ENCODE results near the gene CLGN.

The CLGN gene

DNA sequence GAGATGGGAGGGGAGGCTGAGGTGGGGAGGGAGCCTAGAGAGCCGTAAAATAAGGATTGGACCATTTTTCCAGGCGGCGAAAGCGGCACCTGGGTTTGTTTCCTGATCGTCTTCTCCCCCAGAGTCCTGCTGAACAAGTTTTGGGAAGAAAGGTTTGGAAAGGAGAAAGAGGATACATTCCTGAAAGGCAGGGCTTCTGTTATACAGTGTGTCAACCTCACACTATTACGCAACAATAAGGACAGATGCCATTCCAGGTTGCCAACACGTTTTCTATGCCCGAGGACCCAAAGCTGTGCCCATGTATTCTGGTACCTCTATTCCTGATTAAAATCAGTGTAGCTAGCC lies 53.3 kb downstream of the CLGN start:
- DNase-seq: no peak

DNA sequence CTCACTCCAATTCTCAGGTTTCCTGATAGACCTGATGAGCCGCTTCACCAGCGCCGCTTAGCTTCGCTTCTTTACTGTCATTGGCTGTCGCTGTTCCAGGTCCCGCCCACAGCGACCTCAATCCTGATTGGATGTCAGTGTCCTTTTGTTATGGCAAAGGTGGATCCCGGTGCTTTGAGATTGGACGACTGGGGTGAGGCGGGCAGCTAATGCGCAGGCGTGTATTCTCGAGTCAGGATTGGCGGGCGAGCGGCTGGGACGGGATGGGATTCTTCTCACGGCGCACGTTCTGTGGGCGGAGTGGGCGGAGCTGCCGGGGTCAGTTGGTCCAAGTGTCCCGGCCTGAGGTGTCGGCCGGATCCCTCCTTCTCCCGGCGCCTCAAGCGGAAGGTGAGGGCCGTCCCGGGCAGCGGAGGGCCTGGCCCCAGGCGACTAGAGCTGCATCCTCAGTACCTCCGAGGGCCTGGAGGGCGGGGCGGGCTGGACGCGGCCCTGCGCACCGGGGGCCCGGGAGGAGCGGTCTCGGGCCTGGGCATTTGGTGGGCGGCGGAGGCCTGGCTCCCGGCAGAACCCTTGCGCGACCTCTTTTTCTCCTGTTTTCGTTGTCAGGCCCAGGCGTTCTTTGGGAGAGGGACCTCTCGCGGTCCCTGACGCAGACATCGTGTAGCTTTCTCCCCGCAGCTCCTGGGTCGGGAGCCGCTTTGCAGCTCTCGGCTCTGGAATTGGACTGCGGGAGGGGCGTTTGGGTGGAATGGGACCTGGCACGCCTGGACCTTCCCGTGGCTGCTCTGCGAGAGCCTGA lies 53.9 kb downstream of the CLGN start, which contains the start of gene SCOC:
Gene SCOC, plus strand, starts transcription at position 319 of the 802 bp plus-strand sequence. CDS start 5,525 bp downstream, outside the sequence.
- DNase-seq (peak; percentile 96), ATAC-seq (peak; percentile 96)

More for the DNA sequence above, 53.3 kb downstream of the CLGN start:
- no peak for ATAC-seq

DNA sequence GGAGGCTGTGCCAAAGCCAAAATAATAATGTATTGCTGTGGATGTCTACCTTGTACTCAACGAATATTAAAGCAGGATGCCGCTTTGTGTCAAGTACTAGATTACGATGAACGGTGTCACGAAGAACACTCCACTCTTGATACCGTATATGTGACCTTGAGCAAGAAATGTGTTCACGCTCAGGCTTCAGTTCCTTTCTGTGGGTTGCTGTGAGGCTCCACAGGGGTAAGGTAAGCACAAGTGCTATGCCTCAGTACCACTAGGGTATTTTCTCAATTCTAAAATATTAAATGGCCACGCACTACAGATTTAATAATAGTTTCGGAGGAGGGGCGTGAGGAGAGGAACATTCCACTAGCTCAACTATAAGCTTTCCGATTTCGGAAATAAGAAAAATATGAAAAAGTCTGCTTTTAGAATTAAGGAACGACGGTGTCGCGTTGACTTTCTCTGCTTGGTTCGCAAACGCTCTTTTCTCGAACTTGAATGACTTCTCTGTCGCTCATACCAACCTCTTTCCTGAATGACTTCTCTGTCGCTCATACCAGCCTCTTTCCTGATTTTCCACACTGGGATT lies 54.6 kb downstream of the CLGN start:
- ATAC-seq (peak; percentile 58), DNase-seq (peak; percentile 15)

DNA sequence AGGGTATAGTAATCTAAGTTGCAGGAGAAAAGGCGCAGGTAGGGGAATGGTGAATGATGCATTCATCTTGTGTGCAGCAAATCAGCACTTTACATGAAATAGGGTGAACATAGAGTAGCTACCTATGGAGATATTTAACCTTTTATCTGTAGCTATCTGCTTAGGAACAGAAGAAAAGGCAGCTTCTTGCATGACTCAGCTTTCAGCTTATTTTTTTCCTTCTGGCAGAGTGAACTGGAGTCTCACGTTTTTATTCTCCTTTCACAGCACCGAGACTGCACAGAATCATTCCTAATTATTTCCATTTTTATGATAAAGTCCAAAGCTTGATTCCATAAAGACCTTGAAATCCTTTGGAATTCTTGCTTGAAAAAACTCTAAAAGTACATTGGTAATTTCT lies 58.8 kb downstream of the CLGN start:
- DNase-seq: no peak
- ATAC-seq: no peak

DNA sequence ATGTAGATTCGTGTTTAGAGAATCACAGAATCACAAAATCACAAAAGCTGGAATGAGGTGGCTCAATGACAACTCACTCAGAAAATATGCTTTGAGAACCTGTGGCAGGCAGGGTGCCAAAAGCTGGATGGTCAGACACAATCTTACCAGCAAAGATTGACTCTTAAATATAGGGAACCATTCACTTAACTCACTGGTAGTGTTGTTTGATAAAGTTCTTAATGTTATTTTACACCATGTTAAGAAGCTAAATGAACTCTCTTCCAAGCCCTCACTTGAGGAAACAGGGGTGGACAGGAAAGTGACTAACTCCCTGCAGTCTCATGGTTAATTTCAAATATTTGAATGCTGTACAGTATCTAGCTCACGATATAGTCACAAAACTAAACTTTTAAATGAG lies 59.7 kb downstream of the CLGN start:
- no peak for ATAC-seq

DNA sequence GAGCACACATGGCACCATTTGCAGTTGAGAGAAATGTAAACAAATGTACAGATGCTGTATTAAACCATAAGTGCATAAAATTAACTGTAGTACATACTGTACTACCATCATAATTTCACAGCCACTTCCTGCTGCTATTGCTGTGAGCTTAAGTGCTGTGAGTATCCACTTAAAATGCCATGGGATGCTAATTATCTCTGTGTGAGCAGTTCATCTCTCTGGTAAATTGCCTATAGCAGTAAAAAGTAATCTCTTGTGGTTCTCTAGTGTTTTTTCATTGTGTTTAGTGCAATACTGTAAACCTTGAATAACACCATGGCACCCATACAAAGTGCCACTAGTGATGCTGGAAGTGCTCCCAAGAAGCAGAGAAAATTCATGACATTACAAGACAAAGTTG lies 63.9 kb downstream of the CLGN start:
- DNase-seq: no peak

More for the DNA sequence above, 59.7 kb downstream of the CLGN start:
- DNase-seq: no peak

DNA sequence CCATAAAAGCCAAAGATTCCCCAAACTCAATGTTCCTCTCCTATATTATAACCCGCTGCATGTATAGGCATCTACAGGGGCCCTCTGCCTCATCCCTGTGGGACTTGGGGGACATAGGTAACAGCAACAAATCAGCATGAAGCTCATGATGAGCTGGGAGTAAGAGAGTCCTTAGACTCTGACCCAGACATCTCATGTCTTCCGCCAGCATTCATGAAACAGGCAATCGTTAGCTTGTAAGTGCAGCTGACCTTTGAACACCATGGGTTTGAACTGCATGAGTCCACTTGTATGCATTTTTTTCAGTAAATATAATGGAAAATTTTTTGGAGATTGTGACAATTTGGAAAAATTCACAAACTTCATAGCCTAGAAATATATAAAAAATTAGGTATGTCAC lies 64.4 kb downstream of the CLGN start:
- no peak for DNase-seq
- ATAC-seq: no peak

More for the DNA sequence above, 63.9 kb downstream of the CLGN start:
- no peak for ATAC-seq

DNA sequence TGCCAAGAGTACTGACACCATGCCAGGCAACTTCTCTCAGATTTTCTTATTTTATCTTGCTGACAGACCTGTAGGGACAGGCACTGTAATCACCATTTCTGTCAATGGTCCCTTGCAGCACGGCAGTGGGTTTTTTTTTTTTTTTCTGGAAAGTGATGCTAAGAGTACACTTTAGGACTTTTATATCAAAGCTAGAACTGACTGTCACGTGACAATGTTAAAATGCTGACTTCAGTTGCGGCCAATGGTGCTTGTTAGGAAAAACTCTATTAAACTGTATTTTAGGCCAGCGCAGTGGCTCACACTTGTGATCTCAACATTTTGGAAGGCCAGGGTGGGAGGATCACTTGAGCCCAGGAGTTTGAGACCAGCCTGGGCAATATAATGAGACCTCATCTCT lies 66.3 kb downstream of the CLGN start:
- ATAC-seq (no peak), DNase-seq (no peak)

DNA sequence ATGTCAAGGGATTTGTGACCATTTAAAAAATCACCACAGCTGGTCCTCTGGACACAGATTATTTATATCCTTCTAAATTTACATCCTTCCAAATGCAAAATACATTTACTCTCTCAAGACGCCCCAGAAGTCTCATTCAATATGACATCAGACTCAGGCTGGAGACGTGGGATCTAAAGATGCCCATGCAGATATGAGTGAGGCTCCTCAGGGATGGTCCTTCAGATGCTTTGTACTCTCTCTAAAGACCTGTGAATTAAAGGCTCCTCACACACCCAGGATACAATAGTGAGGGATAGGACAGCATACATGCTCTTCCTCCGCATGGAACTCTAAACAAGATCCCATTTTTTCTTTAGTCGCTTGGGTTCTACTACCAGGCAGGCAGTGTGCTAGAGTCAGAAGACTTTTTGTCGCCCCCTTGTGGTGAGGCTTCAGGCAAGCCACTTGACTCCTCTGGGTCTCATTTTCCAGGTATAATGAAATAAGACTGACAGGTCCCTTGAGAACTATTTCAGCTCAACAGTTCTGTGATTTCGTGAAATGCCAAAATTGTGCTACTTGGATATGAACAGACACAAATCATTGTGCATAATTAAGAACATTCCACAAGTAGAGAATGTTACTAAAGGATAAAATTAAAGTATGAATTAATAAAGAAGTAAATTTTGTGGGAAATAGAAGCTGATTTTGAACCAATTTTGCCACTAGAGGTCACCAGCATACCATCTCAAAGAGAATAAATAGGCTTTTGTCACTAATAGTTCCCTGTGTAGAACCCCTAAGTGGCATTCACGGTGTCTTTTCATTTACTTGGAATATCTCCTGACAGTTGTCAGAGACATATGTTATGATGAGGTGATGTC lies 67.7 kb downstream of the CLGN start:
- DNase-seq (peak; percentile 83), ATAC-seq (peak; percentile 80)

DNA sequence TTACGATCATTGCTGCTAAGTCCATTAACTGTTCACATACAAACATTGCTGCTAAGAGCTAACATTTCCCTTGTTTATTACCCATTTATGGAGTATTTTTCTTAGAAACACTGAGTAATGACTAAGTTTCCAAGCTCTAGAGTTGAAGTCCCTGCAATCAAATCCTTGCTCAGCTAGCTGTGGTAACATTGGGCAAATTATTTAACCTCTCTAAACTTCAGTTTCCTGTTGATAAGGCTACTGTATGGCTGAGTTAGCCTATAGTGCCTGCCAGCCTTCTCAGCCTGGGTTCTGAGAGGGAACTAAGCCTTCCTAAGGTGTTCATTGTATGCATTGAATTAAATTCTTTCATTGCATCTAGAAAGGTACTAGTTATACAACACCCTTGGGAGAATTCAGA lies 69.2 kb downstream of the CLGN start:
- ATAC-seq (no peak), DNase-seq (no peak)

DNA sequence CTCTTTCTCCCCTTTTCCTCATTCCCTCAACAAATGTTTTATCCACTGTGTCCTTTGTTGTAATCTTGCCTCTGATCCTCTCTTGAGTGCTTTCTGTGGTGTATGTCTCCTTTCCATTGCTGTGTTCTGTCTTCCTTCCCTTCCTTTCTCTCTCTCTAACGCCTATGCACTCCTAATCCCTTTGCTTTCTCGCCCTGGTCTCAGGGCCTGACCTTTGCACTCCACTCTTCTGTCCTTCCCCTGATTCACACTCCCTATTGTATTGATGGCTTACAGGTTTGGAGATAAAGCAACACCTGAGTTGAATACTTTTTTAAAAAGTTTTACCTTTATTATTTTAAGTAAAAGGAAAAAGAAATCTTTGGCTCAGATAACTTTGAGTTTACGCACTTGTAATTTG lies 69.6 kb downstream of the CLGN start:
- ATAC-seq (no peak), DNase-seq (no peak)

DNA sequence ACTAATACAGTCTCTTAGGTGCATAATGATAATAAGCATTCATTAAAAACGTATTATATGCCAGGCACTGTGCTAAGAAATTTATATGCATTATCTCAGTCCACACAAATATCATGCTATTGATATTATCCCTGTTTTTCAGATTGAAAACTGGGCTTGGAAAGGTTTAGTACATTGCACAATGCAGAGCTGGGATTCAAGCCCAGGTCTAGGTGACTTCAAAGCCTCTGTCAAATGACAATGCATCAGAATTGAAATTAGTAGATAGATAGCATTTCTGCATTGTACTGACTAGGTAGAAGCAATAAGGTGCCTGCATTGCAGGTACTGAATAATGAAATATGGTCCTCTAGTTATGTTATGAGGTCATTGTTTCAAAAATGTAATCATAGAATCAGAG lies 72.2 kb downstream of the CLGN start:
- no peak for ATAC-seq
- no peak for DNase-seq

DNA sequence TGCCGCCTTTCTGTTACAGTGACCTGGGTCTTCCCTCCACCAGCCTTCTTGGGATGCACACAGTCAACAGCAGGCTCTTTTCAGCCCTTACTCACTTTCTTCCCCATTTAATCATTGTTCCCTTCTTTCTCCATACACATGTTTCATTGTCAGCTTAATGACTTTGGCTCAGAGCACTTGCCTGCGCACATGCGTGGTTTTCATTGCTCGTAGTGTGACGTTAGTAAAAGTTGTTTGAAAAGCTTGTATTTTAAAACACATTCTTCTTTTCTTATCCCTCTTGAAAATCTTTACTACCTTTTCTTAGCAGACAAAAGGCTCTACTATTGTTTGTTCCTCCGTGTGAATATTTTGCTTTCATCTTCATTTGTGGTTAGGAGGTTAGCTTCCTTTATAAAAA lies 73.7 kb downstream of the CLGN start:
- ATAC-seq (no peak), DNase-seq (no peak)

DNA sequence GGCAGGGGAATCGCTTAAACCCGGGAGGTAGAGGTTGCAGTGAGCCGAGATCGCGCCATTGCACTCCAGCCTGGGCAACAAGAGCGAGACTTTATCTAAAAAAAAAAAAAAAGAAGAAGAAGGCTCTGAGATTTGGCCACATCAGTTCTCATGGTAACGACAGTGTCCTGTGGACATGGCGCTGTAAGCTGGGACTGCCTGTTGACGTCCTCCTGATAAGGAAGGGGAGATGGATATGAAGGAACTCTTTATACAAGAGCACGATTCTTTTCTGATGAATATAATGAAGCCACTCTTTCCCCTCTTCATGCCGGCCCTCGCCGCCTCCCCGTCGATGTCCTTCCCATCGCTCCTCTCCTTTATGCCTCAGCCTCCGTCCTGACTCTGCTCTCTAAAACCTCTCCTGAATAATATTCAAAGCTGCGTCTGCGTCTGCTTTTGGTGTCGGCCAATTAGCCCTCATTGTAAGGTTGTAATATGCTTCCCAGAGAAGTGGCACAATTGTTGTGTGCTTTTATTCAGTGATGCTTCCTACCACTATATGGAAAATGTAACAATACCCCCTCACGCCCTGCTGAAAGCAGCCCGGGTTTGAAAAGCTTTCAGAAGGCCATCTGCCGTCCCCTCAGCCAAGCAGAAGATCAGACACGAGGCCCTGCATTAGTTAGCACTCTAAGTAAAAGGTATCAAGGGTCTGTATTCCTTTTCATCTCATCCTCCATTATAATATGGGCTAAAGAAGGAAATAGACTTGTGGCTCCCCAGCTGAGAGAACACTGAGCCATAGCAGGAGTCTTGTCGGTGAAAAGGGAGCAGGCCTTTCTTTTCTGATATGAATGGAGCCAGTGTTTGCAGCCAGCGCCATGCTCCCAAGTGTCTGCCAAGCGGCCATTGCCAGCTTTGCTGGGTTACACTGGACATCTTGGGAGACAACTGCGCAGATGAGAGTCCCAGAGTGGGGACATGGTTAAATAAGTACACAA lies 76.1 kb downstream of the CLGN start:
- ATAC-seq: no peak
- DNase-seq: no peak

DNA sequence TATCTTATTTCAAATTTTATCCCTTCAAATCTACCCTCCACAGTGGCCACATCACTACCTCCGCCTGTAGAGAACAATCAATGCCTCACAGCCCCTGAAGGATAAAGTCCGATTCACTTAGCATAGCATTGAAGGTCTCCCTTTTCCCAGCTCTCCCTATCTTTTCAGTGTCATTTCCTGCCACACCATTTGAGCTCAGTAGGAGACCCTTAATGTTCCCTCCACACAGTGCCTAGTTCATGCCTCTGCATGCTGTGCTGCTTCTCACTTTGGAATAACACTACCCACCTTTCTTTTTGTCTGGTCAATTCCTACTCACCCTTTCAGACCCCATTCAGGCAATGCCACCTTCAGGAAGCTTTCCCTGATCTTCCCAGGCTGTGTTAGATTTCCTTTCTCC lies 77.6 kb downstream of the CLGN start:
- ATAC-seq: no peak
- DNase-seq: no peak

DNA sequence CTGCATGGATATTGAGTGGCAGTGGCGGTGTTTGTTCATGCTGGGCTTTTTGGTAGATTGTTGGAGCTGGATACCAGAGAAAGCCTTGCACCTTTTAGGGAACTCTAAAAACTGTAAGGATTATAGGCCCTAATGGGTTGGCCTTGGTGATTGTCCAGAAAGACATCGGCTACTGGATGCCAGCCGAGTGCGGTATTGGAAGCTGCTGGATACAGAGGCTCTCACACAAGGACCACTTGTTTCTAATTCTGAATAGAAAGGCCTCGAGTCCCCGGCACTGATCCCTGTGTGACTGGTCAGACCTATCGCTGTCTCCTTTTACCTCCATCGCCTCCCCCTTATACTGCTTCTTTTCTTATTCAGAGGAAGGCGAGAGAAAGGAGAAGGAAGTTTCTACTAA lies 81.3 kb downstream of the CLGN start:
- ATAC-seq (no peak), DNase-seq (no peak)

DNA sequence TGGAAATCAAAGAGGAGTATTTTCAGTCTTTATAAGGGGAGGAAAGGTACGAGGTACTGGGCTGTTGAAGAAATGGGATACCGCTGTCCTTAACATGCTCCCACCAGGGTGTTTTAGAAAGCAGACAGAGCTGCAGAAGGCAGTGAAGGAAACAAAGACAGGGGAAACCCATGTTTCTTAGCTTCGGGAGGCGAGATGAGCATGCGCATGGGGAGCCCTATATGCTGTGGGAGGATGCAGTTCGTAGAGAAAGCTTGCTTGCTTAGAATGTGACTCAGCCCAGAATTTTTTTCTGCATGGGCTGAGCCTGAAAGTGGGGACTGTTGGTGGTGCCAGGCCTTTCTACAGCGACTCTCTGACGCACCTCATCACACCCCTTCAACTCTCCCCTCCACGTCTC lies 82.8 kb downstream of the CLGN start:
- DNase-seq (no peak), ATAC-seq (no peak)

DNA sequence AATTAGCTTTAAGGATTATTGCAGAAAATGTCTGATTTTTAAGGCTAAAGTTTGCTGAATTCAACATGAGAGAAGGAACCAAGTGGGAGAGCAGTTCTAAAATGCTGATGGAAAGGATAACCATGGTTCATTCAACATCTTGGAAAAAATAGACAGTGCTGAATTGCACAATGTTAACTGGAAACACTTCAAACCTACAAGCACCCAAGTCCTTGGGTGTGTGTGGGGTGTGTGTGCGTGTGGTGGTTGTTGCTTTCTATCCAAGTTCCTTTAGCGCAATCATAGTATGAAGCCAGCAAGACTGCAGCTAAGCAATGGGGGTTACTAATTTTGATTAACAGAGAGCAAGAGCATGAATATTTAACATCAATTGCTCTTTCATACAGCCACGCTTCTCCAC lies 83.3 kb downstream of the CLGN start:
- ATAC-seq (no peak), DNase-seq (no peak)

DNA sequence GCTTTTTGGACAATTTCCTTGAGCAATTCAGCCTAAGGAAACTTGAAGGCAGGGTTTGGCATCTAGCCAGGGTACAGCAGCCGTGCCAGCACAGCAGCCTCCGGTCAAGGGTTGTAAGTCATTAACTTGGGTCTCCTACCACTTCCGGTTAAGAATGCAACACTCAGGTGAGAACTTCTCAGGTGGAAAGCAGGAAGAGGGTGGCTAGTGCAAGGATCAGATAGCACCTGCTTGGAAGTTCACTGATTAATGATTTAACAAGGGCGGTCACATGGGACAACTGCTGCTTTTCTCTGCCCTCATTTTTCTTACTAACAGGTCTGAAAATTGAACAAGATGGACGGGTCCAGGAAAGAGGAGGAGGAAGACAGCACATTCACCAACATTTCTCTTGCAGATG lies 84.1 kb downstream of the CLGN start:
- ATAC-seq (no peak), DNase-seq (no peak)

DNA sequence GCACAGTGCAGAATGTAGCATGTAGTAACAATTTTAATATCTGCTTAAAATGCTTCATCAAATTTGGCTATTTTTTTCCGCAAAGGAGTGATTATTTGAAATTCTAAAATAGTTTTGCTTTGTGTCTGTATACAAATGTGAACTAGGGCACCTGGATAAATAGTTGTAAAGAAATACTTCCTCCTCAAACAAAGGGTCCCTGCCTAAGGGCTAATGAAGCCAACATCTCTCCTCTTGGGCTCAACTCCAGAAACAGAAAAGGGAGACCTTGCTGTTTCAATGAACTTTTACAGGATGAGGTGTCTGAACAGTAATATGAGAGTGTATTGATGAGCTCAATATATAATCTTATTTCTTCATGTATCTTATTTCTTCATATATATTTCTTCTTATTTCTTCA lies 84.8 kb downstream of the CLGN start:
- ATAC-seq: no peak
- no peak for DNase-seq
